ENCODE data around the gene PAH. TPM values are rescaled to one million over a fixed set of nuclear protein-coding genes. Genes with fewer than 3 reads are reported as not detected.

Gene PAH
- total and polyA plus RNA-seq, 2 of the 13 experiments (the other 11 are each of a cell fraction or from before 2014, with no cell fraction given): 192 to 451 TPM

- TF ChIP-seq ZBTB40 (IDR thresholded peaks at IDR 0.05) (no peak), ZBTB40 (CRISPR knock-in tag; IDR thresholded peaks at IDR 0.05) (no peak; the same call in 1 of the 2 replicates), POLR2G (IDR thresholded peaks at IDR 0.05; ENCODE audit: low read depth, low read length) (peak; percentile 78), ATF7-NPFF (CRISPR knock-in tag; IDR thresholded peaks at IDR 0.05; ENCODE audit: low read depth) (no peak), DRAP1 (CRISPR knock-in tag; IDR thresholded peaks at IDR 0.05) (peak; percentile 61; the same call in 1 of the 2 replicates), ZNF317 (CRISPR knock-in tag; IDR thresholded peaks at IDR 0.05) (peak; percentile 80; the same call in 1 of the 2 replicates), ZNF407 (CRISPR knock-in tag; IDR thresholded peaks at IDR 0.05; ENCODE audit: not compliant biosample characterization) (no peak), ZNF296 (CRISPR knock-in tag; conservative IDR thresholded peaks at IDR 0.05) (peak; percentile 49; the same call in 1 of the 2 replicates), ISL2 (CRISPR knock-in tag; IDR thresholded peaks at IDR 0.05) (peak; percentile 98), NR1H2 (CRISPR knock-in tag; IDR thresholded peaks at IDR 0.05; ENCODE audit: borderline replicate concordance, low read depth) (no peak)
Observed at GRCh38 chr12:102885043-102885932, 31.8 kb downstream of the PAH start (continued).

Data from HepG2 (cell line).